Effector CD8-positive, alpha-beta T cell (primary cell): ENCODE results near the gene CRISPLD2.
"Not testable (repeated sequence)": the region's sequence is repeated elsewhere in the genome, so short reads cannot be mapped to it uniquely, and the experiment has no call there.

ENCODE experiments used
- DNase-seq: peaks from one replicate; lab custom pipeline; 2025; lab: John Stamatoyannopoulos, UW

The CRISPLD2 gene

GRCh38 chr16:84930298-84931106 lies 110.7 kb downstream of the CRISPLD2 start:
- DNase-seq = no peak

- no peak for DNase-seq
Observed at GRCh38 chr16:84931107-84931494, 111.3 kb downstream of the CRISPLD2 start.

DNA sequence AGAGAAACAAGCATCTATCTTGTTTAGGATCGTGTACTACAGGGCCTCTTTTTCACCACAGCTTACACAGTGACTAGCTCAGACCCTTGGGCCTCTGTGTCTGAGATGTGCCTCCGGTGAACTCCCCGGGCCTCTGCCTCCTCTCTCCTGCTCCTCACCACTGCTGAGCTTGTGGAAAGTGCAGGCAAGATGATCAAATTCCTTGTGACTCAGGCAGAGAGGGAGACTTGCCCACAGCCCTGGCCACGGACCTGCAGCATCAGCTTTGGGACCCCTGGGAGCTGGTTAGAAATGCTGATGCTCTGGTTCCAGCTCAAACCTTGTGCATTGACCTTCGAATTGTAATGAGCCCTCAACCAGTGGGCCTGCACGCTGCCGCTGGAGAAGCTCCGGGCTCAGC lies 111.7 kb downstream of the CRISPLD2 start:
- DNase-seq = no peak

- DNase-seq = no peak
Observed at GRCh38 chr16:84932681-84933080, 112.9 kb downstream of the CRISPLD2 start.

GRCh38 chr16:84933774-84934631 lies 114.2 kb downstream of the CRISPLD2 start:
- DNase-seq = no peak

- DNase-seq = no peak
Observed at GRCh38 chr16:84937196-84938005, 117.6 kb downstream of the CRISPLD2 start.

GRCh38 chr16:84938616-84939015 lies 118.8 kb downstream of the CRISPLD2 start:
- not testable (repeated sequence) for DNase-seq

GRCh38 chr16:84940670-84941551 lies 121.1 kb downstream of the CRISPLD2 start:
- no peak for DNase-seq

- no peak for DNase-seq
Observed at GRCh38 chr16:84941921-84942320, 122.1 kb downstream of the CRISPLD2 start.

DNA sequence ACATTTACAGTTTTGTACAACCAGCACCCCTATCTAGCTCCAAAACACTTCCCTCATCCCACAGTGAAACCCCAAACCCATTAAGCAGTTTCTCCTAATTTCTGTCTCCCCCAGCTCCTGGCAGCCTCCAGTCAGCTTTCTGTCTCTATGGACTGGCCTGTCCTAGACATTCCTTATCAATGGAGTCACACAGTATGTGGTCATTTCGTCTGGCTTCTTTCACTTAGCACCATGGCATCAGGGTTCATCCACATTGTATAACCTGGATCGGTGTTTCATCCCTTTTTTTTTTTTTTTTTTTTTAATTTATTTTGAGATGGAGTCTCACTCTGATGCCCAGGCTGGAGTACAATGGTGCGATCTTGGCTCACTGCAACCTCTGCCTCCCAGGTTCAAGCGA lies 123.0 kb downstream of the CRISPLD2 start:
- no peak for DNase-seq

DNA sequence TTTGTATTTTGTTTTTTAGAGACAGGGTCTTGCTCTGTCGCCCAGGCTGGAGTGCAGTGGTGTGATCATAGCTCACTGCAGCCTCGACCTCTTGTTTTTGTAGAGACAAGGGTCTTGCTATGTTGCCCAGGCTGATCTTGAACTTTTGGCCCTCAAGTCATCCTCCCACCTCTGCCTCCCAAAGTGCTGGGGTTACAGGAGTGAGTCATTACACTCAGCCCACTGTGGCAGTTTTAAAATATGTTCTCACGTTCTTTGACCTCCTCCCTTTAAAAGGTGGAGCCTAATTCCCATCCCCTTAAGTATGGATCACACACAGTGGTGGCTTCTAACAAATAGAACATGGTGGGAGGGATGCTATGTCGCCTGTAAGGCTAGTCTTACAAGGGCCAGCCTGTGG lies 123.8 kb downstream of the CRISPLD2 start:
- DNase-seq = no peak

DNA sequence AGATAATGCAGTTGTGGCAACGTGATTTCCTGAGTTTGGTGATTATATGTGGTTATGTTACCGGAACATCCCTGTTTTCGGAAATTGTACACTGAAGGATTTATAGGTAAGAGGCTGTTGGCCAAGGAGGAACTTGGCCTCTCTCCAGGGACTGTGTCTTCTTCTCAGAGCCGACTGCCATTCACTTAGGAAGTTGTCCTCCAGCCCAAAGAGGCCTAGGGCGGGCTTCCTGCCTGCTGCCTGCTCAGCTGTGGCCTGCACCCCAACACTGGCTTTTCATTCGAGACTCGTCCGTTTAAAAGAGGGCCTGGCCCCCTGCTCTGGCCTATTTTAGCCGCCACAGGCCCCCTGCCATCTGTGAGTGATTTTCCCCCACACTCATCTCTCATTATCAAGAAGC lies 127.2 kb downstream of the CRISPLD2 start:
- DNase-seq = no peak

GRCh38 chr16:84947996-84948850 lies 128.4 kb downstream of the CRISPLD2 start:
- DNase-seq = no peak

DNA sequence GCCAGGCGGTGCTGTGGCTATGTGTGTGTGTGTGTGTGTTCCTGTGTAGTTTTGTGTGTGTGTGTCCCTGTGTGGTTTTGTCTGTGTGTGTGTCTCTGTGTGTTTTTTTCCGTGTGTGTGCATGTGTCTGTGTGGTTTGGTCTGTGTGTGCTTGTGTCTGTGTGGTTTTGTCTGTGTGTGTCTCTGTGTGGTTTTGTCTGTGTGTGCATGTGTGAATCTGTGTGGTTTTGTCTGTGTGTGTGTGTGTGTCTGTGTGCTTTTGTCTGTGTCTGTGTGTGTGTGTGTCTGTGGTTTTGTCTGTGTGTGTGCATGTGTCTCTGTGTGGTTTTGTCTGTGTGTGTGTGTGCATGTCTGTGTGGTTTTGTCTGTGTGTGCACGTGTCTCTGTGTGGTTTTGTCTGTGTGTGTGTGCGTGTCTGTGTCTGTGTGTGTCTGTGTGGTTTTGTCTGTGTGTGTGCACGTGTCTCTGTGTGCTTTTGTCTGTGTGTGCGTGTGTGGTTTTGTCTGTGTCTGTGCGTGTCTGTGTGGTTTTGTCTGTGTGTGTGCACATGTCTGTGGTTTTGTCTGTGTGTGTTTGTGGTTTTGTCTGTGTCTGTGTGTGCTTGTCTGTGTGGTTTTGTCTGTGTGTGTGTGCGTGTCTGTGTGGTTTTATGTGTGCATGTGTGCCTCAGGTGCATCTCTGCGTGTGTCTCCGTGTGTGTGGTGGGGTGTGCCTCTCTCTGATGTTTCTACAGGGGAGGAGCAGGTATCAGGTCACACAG lies 129.2 kb downstream of the CRISPLD2 start:
- no peak for DNase-seq

GRCh38 chr16:84949772-84950436 lies 130.1 kb downstream of the CRISPLD2 start:
- no peak for DNase-seq

GRCh38 chr16:84950906-84951305 lies 131.1 kb downstream of the CRISPLD2 start:
- DNase-seq = no peak

DNA sequence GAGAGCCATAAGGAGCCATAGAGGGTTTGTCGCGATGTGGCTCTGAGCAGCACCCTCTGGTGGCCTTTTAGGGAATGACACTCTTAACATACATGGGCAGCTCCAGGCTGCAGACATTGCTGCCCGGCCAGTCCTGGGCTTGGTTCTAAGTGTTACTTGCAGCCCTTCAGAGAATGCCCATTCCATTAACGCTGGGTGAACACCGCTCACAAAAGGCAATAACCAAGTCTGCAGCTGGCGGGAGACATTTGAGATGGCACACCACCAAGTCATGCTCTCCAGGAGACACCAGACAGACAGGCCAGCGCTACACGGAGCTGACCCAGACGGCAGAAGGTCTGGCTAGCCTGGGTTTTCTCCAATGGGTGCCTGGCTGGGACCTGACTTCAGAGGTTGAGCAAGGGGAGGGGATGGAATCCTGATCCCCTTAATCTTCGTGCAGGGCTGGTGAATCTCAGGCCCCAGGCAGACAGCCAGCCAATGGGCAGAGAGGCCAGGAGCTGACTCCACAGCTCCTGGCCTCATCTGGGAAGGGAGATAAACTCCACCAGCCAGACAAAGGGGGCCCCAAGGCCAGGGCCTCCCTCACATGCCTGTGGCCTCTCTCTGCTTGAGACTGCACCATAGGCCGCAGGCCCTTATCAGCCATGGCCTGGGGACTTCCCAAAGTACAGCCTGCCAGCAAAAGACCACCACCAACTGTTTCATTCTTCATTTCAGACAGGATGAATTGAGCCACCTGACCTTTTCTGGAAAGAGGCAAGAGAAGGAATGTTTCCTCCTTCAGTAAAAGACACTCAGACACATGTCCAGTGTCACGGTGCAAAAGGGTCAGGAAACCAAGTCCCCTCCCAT lies 132.8 kb downstream of the CRISPLD2 start:
- peak; percentile 60 for DNase-seq

DNA sequence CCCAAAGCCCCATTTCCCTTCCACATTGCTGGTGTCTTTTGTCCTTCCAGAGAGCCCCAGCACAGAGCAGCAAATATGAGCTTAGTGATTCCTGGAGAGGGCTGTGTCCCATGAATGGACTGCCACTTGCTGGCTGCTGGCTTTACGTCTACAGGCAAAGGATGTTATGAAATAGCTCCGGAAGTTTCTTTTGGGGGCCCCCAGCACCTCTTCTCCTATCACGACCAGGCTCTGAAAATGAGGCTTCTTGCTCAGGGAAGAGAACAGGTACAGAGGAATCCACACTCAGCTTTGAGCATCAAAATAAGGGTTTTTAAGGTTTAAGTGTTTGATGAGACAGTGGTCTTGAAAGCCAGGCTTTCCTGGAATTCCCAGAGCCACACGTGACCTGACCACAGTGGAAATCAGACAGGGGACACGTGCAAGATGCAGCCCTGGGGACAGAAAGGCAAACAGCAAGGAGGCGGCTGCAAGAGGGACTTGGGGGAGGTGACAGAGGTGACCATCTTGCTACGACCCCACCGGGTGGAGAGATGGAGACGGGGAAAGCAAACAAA lies 133.5 kb downstream of the CRISPLD2 start:
- no peak for DNase-seq
